Smooth muscle cell (in vitro differentiated cells): ENCODE results near the gene TRNAU1AP. TPM values are rescaled to one million over a fixed set of nuclear protein-coding genes. Genes with fewer than 3 reads are reported as not detected.
A peak's percentile ranks its signal among the peaks of the same experiment; 100 is the strongest.

Experiments
- DNase-seq: peaks from one replicate; lab custom pipeline; 2025; ENCODE audit not compliant: unreplicated experiment; lab: John Stamatoyannopoulos, UW
- H2AFZ ChIP-seq: fragments of 200-600 bp; sonication (generic); 2 replicates; pipeline ENCODE4 v1.6.0; 2016; ENCODE audit warnings: antibody characterized with exemption, low read depth, mild to moderate bottlenecking
- H3F3A ChIP-seq: fragments of 200-600 bp; sonication (generic); 2 replicates; pipeline ENCODE4 v1.6.0; 2017; ENCODE audit warnings: antibody characterized with exemption, low read depth
- H3K27ac ChIP-seq: fragments of 200-600 bp; sonication (generic); 2 replicates; pipeline ENCODE4 v1.5.1; 2016; ENCODE audit warnings: low read depth, mild to moderate bottlenecking
- H3K27me3 ChIP-seq: fragments of 200-600 bp; sonication (generic); 2 replicates; pipeline ENCODE4 v1.6.1; 2016; ENCODE audit warnings: low read depth, mild to moderate bottlenecking
- H3K36me3 ChIP-seq: fragments of 200-600 bp; sonication (generic); 2 replicates; pipeline ENCODE4 v1.5.1; 2016; ENCODE audit warnings: low read depth
- H3K4me1 ChIP-seq: fragments of 200-600 bp; sonication (generic); 2 replicates; pipeline ENCODE4 v1.5.1; 2016; ENCODE audit warnings: low read depth
- H3K4me2 ChIP-seq: fragments of 200-600 bp; sonication (generic); 2 replicates; pipeline ENCODE4 v1.6.0; 2016; ENCODE audit warnings: mild to moderate bottlenecking
- H3K4me3 ChIP-seq: fragments of 200-600 bp; sonication (generic); 2 replicates; pipeline ENCODE4 v1.5.1; 2016; ENCODE audit warnings: mild to moderate bottlenecking
- H3K79me2 ChIP-seq: fragments of 200-600 bp; sonication (generic); 2 replicates; pipeline ENCODE4 v1.6.0; 2016; ENCODE audit warnings: low read depth, mild to moderate bottlenecking
- H3K9ac ChIP-seq: fragments of 200-600 bp; sonication (generic); 2 replicates; pipeline ENCODE4 v1.6.0; 2016; ENCODE audit warnings: low read depth
- H3K9me3 ChIP-seq: fragments of 200-600 bp; sonication (generic); replicated peaks from 2 replicates; pipeline ENCODE4 v1.5.1; 2016; ENCODE audit warnings: low read depth
- H4K20me1 ChIP-seq: fragments of 200-600 bp; sonication (generic); 2 replicates; pipeline ENCODE4 v1.6.0; 2016; ENCODE audit warnings: low read depth
- CTCF ChIP-seq: fragments of 200-600 bp; sonication (generic); IDR thresholded peaks from 2 replicates; pipeline ENCODE4 v1.5.1; 2017; ENCODE audit warnings: borderline replicate concordance, mild to moderate bottlenecking, antibody characterized with exemption; ENCODE audit not compliant: insufficient read depth, poor library complexity, severe bottlenecking
- WGBS: methylation state at CpG from one replicate; pipeline ENCODE4 v1.1.7; 2016; ENCODE audit warnings: low lambda C conversion rate; 5-methylcytosine and 5-hydroxymethylcytosine counted together
- polyA plus RNA-seq: library from polyadenylated mRNA; unstranded; fragments of >200 nt; fragmentation: Nextera tagmentation; extraction: Ambion mirVana; gene quantifications from 2 replicates; pipeline ENCODE4 v1.2.1, GENCODE V29; 2016
- small RNA-seq: library from RNA; depleted of rRNA; stranded (forward); fragments of <200 nt; gene quantifications from one replicate; pipeline ENCODE3, GENCODE V24; 2014
- total RNA-seq: library from RNA; depleted of rRNA; stranded (reverse); fragments of >200 nt; gene quantifications from 2 replicates; pipeline ENCODE4 v1.2.3, GENCODE V29; 2014

TRNAU1AP gene
- total and polyA plus RNA-seq, 2 experiments from 2014 or later, result 12.0 to 13.8 TPM

GRCh38 chr1:28604962-28605361, 52.1 kb downstream of the TRNAU1AP start:
- H3K9me3 ChIP-seq, result no peaks in the 10 kb centered on the region
- H2AFZ ChIP-seq, result no peak overlapping the region
- H3K4me1 ChIP-seq, result no peaks in the 10 kb centered on the region
- peaks cover 7% of the 10 kb centered on the region for H3F3A ChIP-seq
- H3K79me2 ChIP-seq, result no peaks in the 10 kb centered on the region
- peaks cover 6% of the 10 kb centered on the region for H3K36me3 ChIP-seq
- H3K4me2 ChIP-seq, result no peak overlapping the region
- no peak for TF ChIP-seq CTCF
- WGBS, result 92% methylated on average over 6 of the region's 6 CpGs
- no peak overlapping the region for H3K4me3 ChIP-seq
- H3K27ac ChIP-seq, result no peak overlapping the region
- no peaks in the 10 kb centered on the region for H4K20me1 ChIP-seq
- H3K27me3 ChIP-seq, result no peaks in the 10 kb centered on the region
- H3K9ac ChIP-seq, result no peak overlapping the region
- no peak for DNase-seq

DNA sequence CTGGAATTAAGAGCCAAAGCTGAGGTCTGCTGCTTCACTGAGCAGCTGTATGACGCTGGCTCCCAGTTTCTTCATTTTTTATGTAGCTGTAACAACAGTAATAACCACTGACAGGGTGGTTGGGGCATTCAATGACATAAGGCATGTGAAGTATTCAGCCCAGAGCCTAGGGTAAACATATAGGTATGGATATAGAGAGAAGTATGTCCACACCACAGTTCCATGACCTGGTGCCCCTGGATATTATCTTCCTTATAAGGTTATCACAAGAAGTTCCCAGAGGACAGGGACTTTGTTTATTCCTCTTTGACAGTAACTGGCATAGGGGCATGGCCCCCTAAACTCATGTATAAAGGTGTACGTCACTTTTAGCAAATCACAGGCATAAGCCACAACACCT, 53.9 kb downstream of the TRNAU1AP start:
- 100% methylated on average over 2 of the region's 2 CpGs for WGBS

GRCh38 chr1:28613175-28613574, 60.3 kb downstream of the TRNAU1AP start:
- no peak overlapping the region for H3K27ac ChIP-seq
- no peak overlapping the region for H3K4me2 ChIP-seq
- no peak for TF ChIP-seq CTCF
- no peaks in the 10 kb centered on the region for H3K4me1 ChIP-seq
- WGBS, result 96% methylated on average over 5 of the region's 5 CpGs
- no peak overlapping the region for H3K4me3 ChIP-seq
- no peak overlapping the region for H3K9ac ChIP-seq
- H3K36me3 ChIP-seq, result peaks cover 10% of the 10 kb centered on the region
- H3F3A ChIP-seq, result no peaks in the 10 kb centered on the region
- H3K27me3 ChIP-seq, result no peaks in the 10 kb centered on the region
- H4K20me1 ChIP-seq, result no peaks in the 10 kb centered on the region
- no peaks in the 10 kb centered on the region for H3K9me3 ChIP-seq
- no peak for DNase-seq
- no peaks in the 10 kb centered on the region for H3K79me2 ChIP-seq
- no peak overlapping the region for H2AFZ ChIP-seq

More for the DNA sequence above, 53.9 kb downstream of the TRNAU1AP start:
- peaks cover 7% of the 10 kb centered on the region for H3F3A ChIP-seq
- H3K4me2 ChIP-seq, result no peak overlapping the region
- H3K36me3 ChIP-seq, result peaks cover 6% of the 10 kb centered on the region
- no peak for DNase-seq
- no peak for TF ChIP-seq CTCF
- H2AFZ ChIP-seq, result no peak overlapping the region
- H3K9ac ChIP-seq, result no peak overlapping the region
- no peaks in the 10 kb centered on the region for H3K9me3 ChIP-seq
- H3K27me3 ChIP-seq, result no peaks in the 10 kb centered on the region
- H3K4me3 ChIP-seq, result no peak overlapping the region
- no peaks in the 10 kb centered on the region for H3K79me2 ChIP-seq
- H3K4me1 ChIP-seq, result no peaks in the 10 kb centered on the region
- H3K27ac ChIP-seq, result no peak overlapping the region
- no peaks in the 10 kb centered on the region for H4K20me1 ChIP-seq

Small RNA genes within 50 kb of the gene (small RNA-seq; reads per million reads assigned to genes)
- gene SNORA16A (not detected), gene SNORA44 (not detected), gene SNORA61 (not detected), gene SNORA73A (not detected), gene SNORA73B (83.1 reads per million, percentile 98 among the genes with 10 or more reads in this experiment), gene SNORD99 (63,442 reads per million, percentile 100 among the genes with 10 or more reads in this experiment)

Other genes with a start within 250 kb of the TRNAU1AP start
- 11.6 and 13.2 TPM in 2 replicates for gene MED18, start 224.0 kb upstream of the TRNAU1AP start, total RNA-seq
- gene MED18, start 224.0 kb upstream of the TRNAU1AP start, polyA plus RNA-seq, result 12.3 and 13.8 TPM in 2 replicates
- gene PHACTR4, start 183.3 kb upstream of the TRNAU1AP start, total RNA-seq, result 14.1 and 20.2 TPM in 2 replicates
- gene PHACTR4, start 183.3 kb upstream of the TRNAU1AP start, polyA plus RNA-seq, result 15.2 and 22.2 TPM in 2 replicates
- gene RCC1, start 47.0 kb upstream of the TRNAU1AP start, total RNA-seq, result 8.9 and 20.1 TPM in 2 replicates
- gene RCC1, start 47.0 kb upstream of the TRNAU1AP start, polyA plus RNA-seq, result 10.5 and 16.1 TPM in 2 replicates
- 4.7 and 8.6 TPM in 2 replicates for gene RAB42, start 39.2 kb downstream of the TRNAU1AP start, total RNA-seq
- 9.0 and 9.7 TPM in 2 replicates for gene RAB42, start 39.2 kb downstream of the TRNAU1AP start, polyA plus RNA-seq
- gene TAF12, start 90.0 kb downstream of the TRNAU1AP start, total RNA-seq, result 33.4 and 34.8 TPM in 2 replicates
- gene TAF12, start 90.0 kb downstream of the TRNAU1AP start, polyA plus RNA-seq, result 44.9 and 47.1 TPM in 2 replicates
- gene RNU11, start 95.5 kb downstream of the TRNAU1AP start, total RNA-seq, result not detected in 2 replicates
- gene RNU11, start 95.5 kb downstream of the TRNAU1AP start, polyA plus RNA-seq, result 16.9 TPM in 1 of 2 replicates, not detected in the other
- gene GMEB1, start 115.7 kb downstream of the TRNAU1AP start, total RNA-seq, result 12.3 and 16.3 TPM in 2 replicates
- 8.5 and 13.0 TPM in 2 replicates for gene GMEB1, start 115.7 kb downstream of the TRNAU1AP start, polyA plus RNA-seq
- gene YTHDF2, start 183.9 kb downstream of the TRNAU1AP start, total RNA-seq, result 76.8 and 77.5 TPM in 2 replicates
- gene YTHDF2, start 183.9 kb downstream of the TRNAU1AP start, polyA plus RNA-seq, result 68.4 and 79.1 TPM in 2 replicates